SK-N-MC (cell line): ENCODE measurements around the gene PBX1.

Source experiments
- EZH2 ChIP-seq: fragments of 200-600 bp; sonication (generic); IDR thresholded peaks from one replicate; pipeline ENCODE4 v1.6.1; 2017; ENCODE audit warnings: antibody characterized with exemption
- FOXP2 ChIP-seq: optimal IDR thresholded peaks from 2 replicates; pipeline ENCODE3; 2011; ENCODE audit warnings: mild to moderate bottlenecking, moderate library complexity; ENCODE audit not compliant: insufficient read depth; ENCODE audit errors: extremely low read length, control extremely low read depth
- POLR2AphosphoS5 ChIP-seq: IDR thresholded peaks from 2 replicates; pipeline ENCODE4 v1.6.1; 2012; ENCODE audit warnings: mild to moderate bottlenecking, low read depth, low read length, borderline replicate concordance

GRCh38 chr1:164739189-164739588 lies 180.2 kb downstream of the PBX1 start:
- TF ChIP-seq EZH2 (no peak), POLR2AphosphoS5 (no peak), FOXP2 (no peak)
